Left ventricle myocardium inferior (tissue), 1 donor: Measurements from ENCODE around the gene ELL2. TPM values are rescaled to one million over a fixed set of nuclear protein-coding genes. Genes with fewer than 3 reads are reported as not detected.

Experiments
- DNase-seq: peaks from one replicate; pipeline ENCODE4 v3.0.0-alpha.2; 2020
- H3K27ac ChIP-seq: fragments of 200-600 bp; replicated peaks from 2 replicates; pipeline ENCODE4 v1.8.0; 2021
- H3K27me3 ChIP-seq: fragments of 200-600 bp; 2 replicates; pipeline ENCODE4 v1.8.0; 2021; ENCODE audit warnings: low read depth
- H3K36me3 ChIP-seq: fragments of 200-600 bp; 2 replicates; pipeline ENCODE4 v1.8.0; 2021
- H3K4me1 ChIP-seq: fragments of 200-600 bp; 2 replicates; pipeline ENCODE4 v1.8.0; 2021
- H3K4me3 ChIP-seq: fragments of 200-600 bp; 2 replicates; pipeline ENCODE4 v1.8.0; 2021; ENCODE audit warnings: mild to moderate bottlenecking, moderate library complexity
- H3K9me3 ChIP-seq: fragments of 200-600 bp; replicated peaks from 2 replicates; pipeline ENCODE4 v1.8.0; 2021
- CTCF ChIP-seq: fragments of 200-600 bp; IDR thresholded peaks from 2 replicates; pipeline ENCODE4 v1.8.0; 2021; ENCODE audit warnings: antibody characterized with exemption, mild to moderate bottlenecking, borderline replicate concordance
- intact Hi-C: fragments of 100-400 bp; cut with micrococcal nuclease; formaldehyde crosslinking; loops from one replicate; pipeline ENCODE4 v1.11.0; 2022
- total RNA-seq: library from RNA; stranded (reverse); fragmentation: NEBNext Ultra II Directional; extraction: Animal tissue kit (Norgen Biotek cat#: 25700); gene quantifications from one replicate; pipeline ENCODE4 v1.2.1, GENCODE V29; 2021
- donor health status: DM: no; HTN: yes; CAD: no; lungs with severe emphysema.

ELL2 gene
- total RNA-seq, 1 donor from 2014 or later: 21.0 TPM

GRCh38 chr5:95868136-95868535 is 93.5 kb downstream of the ELL2 start:
- intact Hi-C loops: no loop called here
- peaks cover 34% of the 10 kb centered on the region for H3K4me1 ChIP-seq
- H3K27ac ChIP-seq: no peak overlapping the region
- TF ChIP-seq CTCF: no peak
- no peak for DNase-seq
- no peaks in the 10 kb centered on the region for H3K9me3 ChIP-seq
- H3K4me3 ChIP-seq: no peak overlapping the region
- H3K36me3 ChIP-seq: no peaks in the 10 kb centered on the region
- no peaks in the 10 kb centered on the region for H3K27me3 ChIP-seq

GRCh38 chr5:95866435-95867040 is 95.1 kb downstream of the ELL2 start:
- Histone ChIP-seq H3K36me3 (no peaks in the 10 kb centered on the region), H3K27me3 (no peaks in the 10 kb centered on the region), H3K27ac (no peak overlapping the region), H3K4me3 (no peak overlapping the region), H3K9me3 (no peaks in the 10 kb centered on the region), H3K4me1 (peaks cover 42% of the 10 kb centered on the region)
- DNase-seq: no peak
- TF ChIP-seq CTCF: no peak
- intact Hi-C loops: no loop called here

- intact Hi-C loops: no loop called here
- Histone ChIP-seq H3K36me3 (no peaks in the 10 kb centered on the region), H3K4me1 (peaks cover 43% of the 10 kb centered on the region), H3K9me3 (no peaks in the 10 kb centered on the region), H3K27ac (no peak overlapping the region), H3K27me3 (no peaks in the 10 kb centered on the region), H3K4me3 (no peak overlapping the region)
- no peak for TF ChIP-seq CTCF
- DNase-seq: no peak
Measured at GRCh38 chr5:95864944-95865504, 96.6 kb downstream of the ELL2 start.

GRCh38 chr5:95864456-95864855 is 97.2 kb downstream of the ELL2 start:
- intact Hi-C loops: no loop called here
- DNase-seq: no peak
- no peak overlapping the region for H3K4me3 ChIP-seq
- no peaks in the 10 kb centered on the region for H3K9me3 ChIP-seq
- peaks cover 38% of the 10 kb centered on the region for H3K4me1 ChIP-seq
- H3K27me3 ChIP-seq: no peaks in the 10 kb centered on the region
- no peak overlapping the region for H3K27ac ChIP-seq
- H3K36me3 ChIP-seq: no peaks in the 10 kb centered on the region
- TF ChIP-seq CTCF: no peak

- peak overlapping the region; percentile 30 for H3K27ac ChIP-seq
- no peak for DNase-seq
- intact Hi-C loops: no loop called here
- no peak for TF ChIP-seq CTCF
- H3K9me3 ChIP-seq: no peaks in the 10 kb centered on the region
- H3K27me3 ChIP-seq: no peaks in the 10 kb centered on the region
- H3K4me1 ChIP-seq: peaks cover 42% of the 10 kb centered on the region
- H3K36me3 ChIP-seq: no peaks in the 10 kb centered on the region
- no peak overlapping the region for H3K4me3 ChIP-seq
Measured at GRCh38 chr5:95863383-95863757, 98.3 kb downstream of the ELL2 start.
